Keratinocyte (primary cell): Measurements from ENCODE around the gene RETREG3. TPM values are rescaled to one million over a fixed set of nuclear protein-coding genes. Genes with fewer than 3 reads are reported as not detected.

Experiments used
- DNase-seq: peaks from one replicate; pipeline ENCODE4 v3.0.0-alpha.2; 2011; ENCODE audit warnings: low read depth, missing footprints, low spot score
- FAIRE-seq: peaks from 2 replicates; lab custom pipeline; 2011; peaks lifted over from hg19 to GRCh38; lab: Jason Lieb, UNC
- H2AFZ ChIP-seq: 2 replicates; pipeline ENCODE4 v1.6.0; 2012; ENCODE audit warnings: low read length, control low read depth, inconsistent platforms; ENCODE audit not compliant: control insufficient read depth
- H3K27ac ChIP-seq: 2 replicates; pipeline ENCODE4 v1.5.1; 2011; ENCODE audit warnings: low read length; ENCODE audit not compliant: control insufficient read depth, insufficient read depth
- H3K27me3 ChIP-seq: 3 replicates; pipeline ENCODE4 v1.6.0; 2011; ENCODE audit warnings: low read length; ENCODE audit not compliant: control insufficient read depth, insufficient read depth; ENCODE audit errors: extremely low read depth
- H3K36me3 ChIP-seq, 2 experiments: 2 replicates in 1 of 2; 3 replicates in 1 of 2; pipeline ENCODE4 v1.5.1; 2011; ENCODE audit warnings: low read length in 2 of 2, mild to moderate bottlenecking in 1 of 2; ENCODE audit not compliant: control insufficient read depth in 2 of 2, insufficient read depth in 2 of 2; ENCODE audit errors: extremely low read depth in 1 of 2
- H3K4me1 ChIP-seq: 3 replicates; pipeline ENCODE4 v1.5.1; 2011; ENCODE audit warnings: low read length; ENCODE audit not compliant: control insufficient read depth, insufficient read depth; ENCODE audit errors: extremely low read depth
- H3K4me2 ChIP-seq: 3 replicates; pipeline ENCODE4 v1.6.0; 2011; ENCODE audit warnings: low read depth, low read length; ENCODE audit not compliant: control insufficient read depth, insufficient read depth; ENCODE audit errors: extremely low read depth
- H3K4me3 ChIP-seq, 3 experiments: fragments of 200-600 bp in 1 of 3; sonication (generic) in 1 of 3; 2 replicates in 2 of 3; 3 replicates in 1 of 3; pipeline ENCODE4 v1.5.1; 2011 to 2016; ENCODE audit warnings: low read length in 3 of 3, mild to moderate bottlenecking in 3 of 3, control low read depth in 2 of 3, inconsistent platforms in 1 of 3, low read depth in 1 of 3, mixed read lengths in 1 of 3, mixed run types in 1 of 3, moderate library complexity in 1 of 3; ENCODE audit not compliant: control insufficient read depth in 2 of 3, insufficient read depth in 2 of 3; ENCODE audit errors: extremely low read depth in 1 of 3
- H3K79me2 ChIP-seq: 2 replicates; pipeline ENCODE4 v1.6.0; 2012; ENCODE audit warnings: low read length; ENCODE audit not compliant: control insufficient read depth, insufficient read depth
- H3K9ac ChIP-seq: 3 replicates; pipeline ENCODE4 v1.6.0; 2011; ENCODE audit warnings: low read length; ENCODE audit not compliant: control insufficient read depth, insufficient read depth; ENCODE audit errors: extremely low read depth
- H3K9me1 ChIP-seq: 3 replicates; pipeline ENCODE4 v1.6.0; 2011; ENCODE audit warnings: low read length; ENCODE audit not compliant: control insufficient read depth, insufficient read depth; ENCODE audit errors: extremely low read depth
- H3K9me3 ChIP-seq: 2 replicates; pipeline ENCODE4 v1.5.1; 2012; ENCODE audit warnings: low read depth, low read length; ENCODE audit not compliant: control insufficient read depth
- H4K20me1 ChIP-seq: 3 replicates; pipeline ENCODE4 v1.6.0; 2011; ENCODE audit warnings: low read length; ENCODE audit not compliant: control insufficient read depth, insufficient read depth; ENCODE audit errors: extremely low read depth
- EZH2 ChIP-seq: IDR thresholded peaks from one replicate; pipeline ENCODE4 v1.6.1; 2012; ENCODE audit warnings: inconsistent platforms, mild to moderate bottlenecking, low read length, moderate library complexity
- dilution Hi-C: fragments of 300-500 bp; cut with MboI; formaldehyde crosslinking; loops from one replicate; pipeline ENCODE4 v1.7.0; 2020; ENCODE audit warnings: low sequenced_read_pairs; ENCODE audit not compliant: extremely low pct_ligation_motif_present
- polyA plus RNA-seq, 5 experiments: library from polyadenylated mRNA; depleted of rRNA in 3 of 5; stranded (reverse) in 3 of 5; stranded (forward) in 1 of 5; unstranded in 1 of 5; fragments of >200 nt; gene quantifications; 1 replicate in 1 of 5; 2 replicates in 3 of 5; 3 replicates in 1 of 5; pipeline versions ENCODE4 v1.2.1 to v1.2.3, GENCODE V29; 2011 to 2012; ENCODE audit warnings: missing spikeins in 2 of 5, low read depth in 1 of 5, low replicate concordance in 1 of 5
- TF ChIP-seq, protein P1 (sequence below), 3 experiments: IDR thresholded peaks in 1 of 3; conservative IDR thresholded peaks in 1 of 3; optimal IDR thresholded peaks in 1 of 3; 2 replicates in 2 of 3; 3 replicates in 1 of 3; pipeline versions ENCODE3 to v1.5.1; 2011; ENCODE audit warnings: low read length in 3 of 3, mild to moderate bottlenecking in 3 of 3, moderate library complexity in 2 of 3, control low read depth in 1 of 3, inconsistent platforms in 1 of 3; ENCODE audit not compliant: insufficient read depth in 2 of 3; ENCODE audit errors: extremely low read depth in 1 of 3

The RETREG3 gene
- polyA plus RNA-seq, 1 donor (not counting 4 experiments of a cell fraction or from before 2014, with no cell fraction given), result 25.2 TPM

DNA sequence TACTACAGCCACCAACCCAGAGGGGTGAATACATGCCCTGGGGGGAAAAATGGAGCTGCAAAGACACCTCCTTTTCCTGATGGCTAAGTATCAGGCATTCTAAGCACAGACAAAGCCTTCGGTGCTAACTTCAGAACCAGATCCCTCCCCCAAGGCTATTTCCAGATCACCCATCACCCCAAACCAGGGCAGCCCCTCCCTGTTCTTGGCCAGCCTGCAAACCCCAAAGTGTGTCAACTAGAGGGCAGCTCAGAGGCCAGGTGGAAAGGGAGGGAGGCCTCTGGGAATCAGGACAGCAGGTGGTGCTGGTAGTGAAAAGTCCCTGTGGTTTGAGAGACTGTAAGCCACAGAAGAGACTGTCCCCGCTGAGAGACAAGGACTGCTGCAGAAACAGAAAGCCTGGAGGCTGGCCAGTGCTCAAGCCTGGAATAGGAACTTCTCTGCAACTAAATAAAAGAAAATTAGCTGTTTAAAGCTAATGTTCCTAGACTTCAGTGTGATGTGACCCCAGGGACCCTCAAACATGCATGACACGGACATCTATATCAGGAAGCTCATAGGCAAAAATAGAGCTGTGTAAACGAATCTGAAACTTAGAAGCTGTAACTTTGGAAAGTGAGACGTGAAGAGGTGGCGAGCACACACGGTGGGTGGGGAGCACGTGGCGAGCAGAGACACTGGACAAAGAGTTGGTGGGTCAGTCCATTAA lies 9.4 kb upstream of the RETREG3 start:
- no peaks in the 10 kb centered on the region for H3K27me3 ChIP-seq
- H3K4me2 ChIP-seq, result no peak overlapping the region
- peak; percentile 29 for FAIRE-seq
- DNase-seq, result no peak
- no peak overlapping the region for H3K4me3 ChIP-seq
- no peak overlapping the region for H3K27ac ChIP-seq
- H3K36me3 ChIP-seq, result peaks cover 15% of the 10 kb centered on the region in 2 experiments
- H3K9ac ChIP-seq, result no peak overlapping the region
- H4K20me1 ChIP-seq, result no peaks in the 10 kb centered on the region
- peaks cover 13% of the 10 kb centered on the region for H3K4me1 ChIP-seq
- TF ChIP-seq, protein P1, sequence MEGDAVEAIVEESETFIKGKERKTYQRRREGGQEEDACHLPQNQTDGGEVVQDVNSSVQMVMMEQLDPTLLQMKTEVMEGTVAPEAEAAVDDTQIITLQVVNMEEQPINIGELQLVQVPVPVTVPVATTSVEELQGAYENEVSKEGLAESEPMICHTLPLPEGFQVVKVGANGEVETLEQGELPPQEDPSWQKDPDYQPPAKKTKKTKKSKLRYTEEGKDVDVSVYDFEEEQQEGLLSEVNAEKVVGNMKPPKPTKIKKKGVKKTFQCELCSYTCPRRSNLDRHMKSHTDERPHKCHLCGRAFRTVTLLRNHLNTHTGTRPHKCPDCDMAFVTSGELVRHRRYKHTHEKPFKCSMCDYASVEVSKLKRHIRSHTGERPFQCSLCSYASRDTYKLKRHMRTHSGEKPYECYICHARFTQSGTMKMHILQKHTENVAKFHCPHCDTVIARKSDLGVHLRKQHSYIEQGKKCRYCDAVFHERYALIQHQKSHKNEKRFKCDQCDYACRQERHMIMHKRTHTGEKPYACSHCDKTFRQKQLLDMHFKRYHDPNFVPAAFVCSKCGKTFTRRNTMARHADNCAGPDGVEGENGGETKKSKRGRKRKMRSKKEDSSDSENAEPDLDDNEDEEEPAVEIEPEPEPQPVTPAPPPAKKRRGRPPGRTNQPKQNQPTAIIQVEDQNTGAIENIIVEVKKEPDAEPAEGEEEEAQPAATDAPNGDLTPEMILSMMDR (optimal IDR thresholded peaks at IDR 0.05 in 1 of 3, IDR thresholded peaks at IDR 0.05 in 1 of 3, conservative IDR thresholded peaks at IDR 0.05 in 1 of 3; ENCODE audit: extremely low read depth in 1 of 3, insufficient read depth in 2 of 3, low read length in 3 of 3), result peak; percentile 32 to 65 (median 42)
- TF ChIP-seq EZH2, result no peak
- peaks cover 2% of the 10 kb centered on the region for H3K9me1 ChIP-seq
- no peak overlapping the region for H2AFZ ChIP-seq
- dilution Hi-C loops, result no loop called here
- no peaks in the 10 kb centered on the region for H3K9me3 ChIP-seq
- no peaks in the 10 kb centered on the region for H3K79me2 ChIP-seq

DNA sequence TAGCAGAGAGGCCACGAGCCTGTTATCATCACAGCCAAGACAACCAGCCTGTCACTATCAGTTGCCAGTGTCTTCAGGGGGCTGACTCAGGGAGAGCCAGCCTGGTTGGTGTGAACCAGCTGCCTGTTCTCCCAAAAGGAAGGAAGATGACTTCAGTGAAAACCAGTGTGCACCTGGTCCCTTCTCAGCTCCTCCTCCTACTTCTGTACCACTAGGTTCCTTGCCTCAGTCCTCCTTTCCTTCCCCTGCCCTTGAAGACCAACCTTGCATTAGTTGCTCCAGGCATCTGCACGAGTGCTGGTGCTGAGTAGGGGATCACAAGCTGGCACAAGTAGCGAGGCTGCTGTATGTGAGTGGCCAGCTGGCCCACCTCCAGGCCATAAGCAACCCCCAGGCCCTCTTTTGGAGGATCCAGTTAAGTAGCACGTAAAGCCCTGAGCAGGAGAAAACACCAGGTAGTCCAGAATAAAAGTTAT lies 8.8 kb upstream of the RETREG3 start:
- H3K27ac ChIP-seq, result no peak overlapping the region

More for the DNA sequence above, 8.8 kb upstream of the RETREG3 start:
- H3K4me2 ChIP-seq, result no peak overlapping the region
- H4K20me1 ChIP-seq, result no peaks in the 10 kb centered on the region
- DNase-seq (no peak), FAIRE-seq (no peak)
- H3K9me3 ChIP-seq, result no peaks in the 10 kb centered on the region
- dilution Hi-C loops, result no loop called here
- H3K79me2 ChIP-seq, result no peaks in the 10 kb centered on the region
- TF ChIP-seq, protein P1 (optimal IDR thresholded peaks at IDR 0.05 in 1 of 3, IDR thresholded peaks at IDR 0.05 in 1 of 3, conservative IDR thresholded peaks at IDR 0.05 in 1 of 3; ENCODE audit: extremely low read depth in 1 of 3, insufficient read depth in 2 of 3, low read length in 3 of 3), result no peak
- no peak for TF ChIP-seq EZH2
- H3K27me3 ChIP-seq, result no peaks in the 10 kb centered on the region
- no peak overlapping the region for H3K9ac ChIP-seq
- peaks cover 18 to 20% of the 10 kb centered on the region in 2 experiments for H3K36me3 ChIP-seq
- peaks cover 13% of the 10 kb centered on the region for H3K4me1 ChIP-seq
- no peak overlapping the region for H3K4me3 ChIP-seq
- no peak overlapping the region for H2AFZ ChIP-seq
- peaks cover 2% of the 10 kb centered on the region for H3K9me1 ChIP-seq
